H9 (cell line): ENCODE measurements around the gene TBC1D4. TPM values are rescaled to one million over a fixed set of nuclear protein-coding genes. Genes with fewer than 3 reads are reported as not detected.

ENCODE experiments used
- DNase-seq: peaks from one replicate; pipeline ENCODE4 v3.0.0-alpha.2; 2017
- H2AFZ ChIP-seq: one replicate; pipeline ENCODE4 v1.6.1; 2013; ENCODE audit warnings: mild to moderate bottlenecking, low read length, control low read depth, moderate library complexity
- H2AK5ac ChIP-seq: 2 replicates; pipeline ENCODE4 v1.6.1; 2013; ENCODE audit warnings: low read length, control low read depth, mixed read lengths; ENCODE audit not compliant: insufficient read length
- H2BK120ac ChIP-seq: one replicate; pipeline ENCODE4 v1.6.1; 2013; ENCODE audit warnings: low read depth, mild to moderate bottlenecking, low read length, control low read depth, inconsistent platforms; ENCODE audit not compliant: poor library complexity, severe bottlenecking
- H2BK12ac ChIP-seq: 2 replicates; pipeline ENCODE4 v1.6.1; 2013; ENCODE audit warnings: low read length, control low read depth, mixed read lengths, low read depth; ENCODE audit not compliant: insufficient read length
- H2BK15ac ChIP-seq: 2 replicates; pipeline ENCODE4 v1.6.1; 2013; ENCODE audit warnings: low read depth, low read length, control low read depth
- H2BK20ac ChIP-seq: one replicate; pipeline ENCODE4 v1.6.1; 2013; ENCODE audit warnings: low read depth, mild to moderate bottlenecking, low read length, control low read depth, inconsistent platforms; ENCODE audit not compliant: poor library complexity, severe bottlenecking
- H2BK5ac ChIP-seq: 2 replicates; pipeline ENCODE4 v1.6.1; 2013; ENCODE audit warnings: low read length, control low read depth, mixed read lengths; ENCODE audit not compliant: insufficient read length
- H3K14ac ChIP-seq: 2 replicates; pipeline ENCODE4 v1.6.1; 2013; ENCODE audit warnings: low read length, control low read depth; ENCODE audit not compliant: insufficient read depth
- H3K18ac ChIP-seq: 2 replicates; pipeline ENCODE4 v1.6.1; 2013; ENCODE audit warnings: low read depth, mild to moderate bottlenecking, mixed read lengths, low read length, control low read depth; ENCODE audit not compliant: insufficient read length
- H3K23ac ChIP-seq: 2 replicates; pipeline ENCODE4 v1.6.1; 2013; ENCODE audit warnings: low read length, control low read depth, mixed read lengths, low read depth; ENCODE audit not compliant: insufficient read length
- H3K23me2 ChIP-seq: 2 replicates; pipeline ENCODE4 v1.6.1; 2013; ENCODE audit warnings: low read depth, mild to moderate bottlenecking, mixed read lengths, low read length, control low read depth; ENCODE audit not compliant: insufficient read length, poor library complexity, severe bottlenecking
- H3K27ac ChIP-seq: 2 replicates; pipeline ENCODE4 v1.5.1; 2013; ENCODE audit warnings: low read length, control low read depth, mixed read lengths, low read depth; ENCODE audit not compliant: insufficient read length
- H3K27me3 ChIP-seq: 2 replicates; pipeline ENCODE4 v1.6.1; 2013; ENCODE audit warnings: low read length, control low read depth, inconsistent platforms; ENCODE audit not compliant: insufficient read depth
- H3K4ac ChIP-seq: 2 replicates; pipeline ENCODE4 v1.6.1; 2013; ENCODE audit warnings: low read depth, mild to moderate bottlenecking, control low read depth, inconsistent platforms, low read length, moderate library complexity
- H3K4me1 ChIP-seq: 2 replicates; pipeline ENCODE4 v1.6.1; 2013; ENCODE audit warnings: low read length, control low read depth, inconsistent platforms; ENCODE audit not compliant: insufficient read depth
- H3K4me2 ChIP-seq: 2 replicates; pipeline ENCODE4 v1.6.1; 2013; ENCODE audit warnings: low read length, control low read depth, mixed read lengths; ENCODE audit not compliant: insufficient read length, insufficient read depth
- H3K56ac ChIP-seq: 2 replicates; pipeline ENCODE4 v1.6.1; 2013; ENCODE audit warnings: low read depth, mild to moderate bottlenecking, mixed read lengths, low read length, control low read depth; ENCODE audit not compliant: insufficient read length
- H3K79me1 ChIP-seq: 2 replicates; pipeline ENCODE4 v1.6.1; 2013; ENCODE audit warnings: low read depth, mild to moderate bottlenecking, moderate library complexity, low read length, control low read depth, inconsistent platforms; ENCODE audit not compliant: insufficient read depth, poor library complexity, severe bottlenecking
- H3K79me2 ChIP-seq: 2 replicates; pipeline ENCODE4 v1.6.1; 2013; ENCODE audit warnings: low read length, control low read depth, inconsistent platforms; ENCODE audit not compliant: insufficient read depth
- H3K9ac ChIP-seq: 2 replicates; pipeline ENCODE4 v1.6.1; 2013; ENCODE audit warnings: low read length, control low read depth, mixed read lengths; ENCODE audit not compliant: insufficient read length; ENCODE audit errors: extremely low read depth
- H3K9me3 ChIP-seq: one replicate; pipeline ENCODE4 v1.6.1; 2013; ENCODE audit warnings: low read depth, low read length, inconsistent platforms; ENCODE audit not compliant: control insufficient read depth
- H3T11ph ChIP-seq: one replicate; pipeline ENCODE4 v1.6.1; 2013; ENCODE audit warnings: mild to moderate bottlenecking, low read length, control low read depth, inconsistent platforms
- H4K20me1 ChIP-seq: one replicate; pipeline ENCODE4 v1.6.1; 2013; ENCODE audit not compliant: control insufficient read depth, insufficient read length, insufficient read depth
- H4K5ac ChIP-seq: 2 replicates; pipeline ENCODE4 v1.6.1; 2013; ENCODE audit warnings: low read depth, mild to moderate bottlenecking, mixed read lengths, low read length, control low read depth; ENCODE audit not compliant: insufficient read length
- H4K8ac ChIP-seq: replicated peaks from 2 replicates; pipeline ENCODE4 v1.6.1; 2013; ENCODE audit warnings: low read length, control low read depth, mixed read lengths, low read depth; ENCODE audit not compliant: insufficient read length
- H4K91ac ChIP-seq: 2 replicates; pipeline ENCODE4 v1.6.1; 2013; ENCODE audit warnings: low read depth, mild to moderate bottlenecking, moderate library complexity, mixed read lengths, low read length, control low read depth; ENCODE audit not compliant: insufficient read length
- H3K27ac Mint-ChIP-seq, 3 experiments: 2 replicates in 2 of 3; 3 replicates in 1 of 3; pipeline ENCODE4 v1.8.0; 2020 to 2021; ENCODE audit warnings: mixed read lengths in 3 of 3, mild to moderate bottlenecking in 1 of 3, moderate library complexity in 1 of 3
- H3K27me3 Mint-ChIP-seq: 2 replicates; pipeline ENCODE4 v1.8.0; 2021; ENCODE audit warnings: low read depth, mild to moderate bottlenecking, moderate library complexity, mixed read lengths
- H3K36me3 Mint-ChIP-seq, 3 experiments: 2 replicates in 2 of 3; 3 replicates in 1 of 3; pipeline ENCODE4 v1.8.0; 2020 to 2021; ENCODE audit warnings: low read depth in 3 of 3, mixed read lengths in 3 of 3; ENCODE audit not compliant: insufficient read depth in 1 of 3
- H3K4me1 Mint-ChIP-seq, 2 experiments: 2 replicates each; pipeline ENCODE4 v1.8.0; 2020; ENCODE audit warnings: mixed read lengths in 2 of 2
- H3K4me3 Mint-ChIP-seq, 2 experiments: 2 replicates in 1 of 2; 3 replicates in 1 of 2; pipeline ENCODE4 v1.8.0; 2020 to 2021; ENCODE audit warnings: mild to moderate bottlenecking in 2 of 2, mixed read lengths in 2 of 2, moderate library complexity in 1 of 2
- H3K9me3 Mint-ChIP-seq, 2 experiments: 2 replicates in 1 of 2; 3 replicates in 1 of 2; pipeline ENCODE4 v1.8.0; 2020; ENCODE audit warnings: mild to moderate bottlenecking in 2 of 2, mixed read lengths in 2 of 2, moderate library complexity in 1 of 2
- CTCF ChIP-seq: fragments of 200-600 bp; sonication (generic); conservative IDR thresholded peaks from 3 replicates; pipeline ENCODE4 v1.8.0; 2021; ENCODE audit warnings: antibody characterized with exemption, mild to moderate bottlenecking
- WGBS: extraction: QIAGEN DNeasy Blood & Tissue Kit; methylation state at CpG from one replicate; pipeline ENCODE4 v1.1.7; 2013; ENCODE audit warnings: missing lambda C conversion rate, low lambda C conversion rate, mixed read lengths; ENCODE audit not compliant: insufficient read length; ENCODE audit errors: extremely low coverage; 5-methylcytosine and 5-hydroxymethylcytosine counted together
- total RNA-seq: library from RNA; stranded (reverse); gene quantifications from 2 replicates; pipeline ENCODE4 v1.2.1, GENCODE V29; 2021

TBC1D4 gene
- total RNA-seq, 1 experiment from 2014 or later = 10.5 TPM

GRCh38 chr13:75373988-75374387, 108.0 kb downstream of the TBC1D4 start:
- TF ChIP-seq CTCF = no peak
- Histone ChIP-seq H3K4me2 (no peak overlapping the region), H3K79me2 (0 out of 2 replicates have a peak, but pooled peaks cover 1% of the 10 kb centered on the region), H3K14ac (no peak overlapping the region), H4K5ac (no peak overlapping the region), H3T11ph (no peak overlapping the region), H4K91ac (no peak overlapping the region), H2BK120ac (no peak overlapping the region), H2BK5ac (no peak overlapping the region), H2AFZ (no peak overlapping the region), H3K4me1 (peaks cover 2% of the 10 kb centered on the region; the same call in 1 of the 2 replicates), H2AK5ac (no peak overlapping the region), H4K20me1 (no peaks in the 10 kb centered on the region), H2BK12ac (no peak overlapping the region), H4K8ac (no peak overlapping the region), H3K9me3 (no peaks in the 10 kb centered on the region), H3K23ac (no peak overlapping the region), H2BK20ac (no peak overlapping the region), H3K79me1 (peaks cover 2% of the 10 kb centered on the region), H3K18ac (no peak overlapping the region), H3K56ac (no peak overlapping the region), H3K4ac (no peak overlapping the region), H3K27ac (no peak overlapping the region), H3K27me3 (no peaks in the 10 kb centered on the region), H3K9ac (no peak overlapping the region), H2BK15ac (no peak overlapping the region), H3K23me2 (no peaks in the 10 kb centered on the region)
- H3K36me3 Mint-ChIP-seq = no peaks in the 10 kb centered on the region
- no peak for DNase-seq
- H3K4me3 Mint-ChIP-seq = no peak overlapping the region
- no peaks in the 10 kb centered on the region for H3K9me3 Mint-ChIP-seq
- no peak overlapping the region for H3K27ac Mint-ChIP-seq
- H3K4me1 Mint-ChIP-seq = peaks cover 0 to 10% of the 10 kb centered on the region in 2 experiments; a peak in 2 of 4 replicates
- no CpG with 5 or more reads among the region's 5 CpGs for WGBS
- no peaks in the 10 kb centered on the region for H3K27me3 Mint-ChIP-seq
